KMS-11 (cell line): ENCODE data around the gene CLK3.
A peak's percentile ranks its signal among the peaks of the same experiment; 100 is the strongest.

Experiments used
- H2AFZ ChIP-seq: fragments of 200-600 bp; sonication (generic); 2 replicates; pipeline ENCODE4 v1.6.1; 2016; ENCODE audit warnings: antibody characterized with exemption, mixed run types, low read depth
- H3K27ac ChIP-seq: fragments of 200-600 bp; sonication (generic); 2 replicates; pipeline ENCODE4 v1.6.1; 2016; ENCODE audit warnings: mild to moderate bottlenecking, mixed run types
- H3K27me3 ChIP-seq: fragments of 200-600 bp; sonication (generic); 2 replicates; pipeline ENCODE4 v1.6.1; 2017; ENCODE audit warnings: mild to moderate bottlenecking, low read depth, mixed run types, moderate library complexity; ENCODE audit not compliant: insufficient read depth
- H3K36me3 ChIP-seq: fragments of 200-600 bp; sonication (generic); 2 replicates; pipeline ENCODE4 v1.6.1; 2017; ENCODE audit warnings: mild to moderate bottlenecking, mixed run types; ENCODE audit not compliant: insufficient read depth
- H3K4me1 ChIP-seq: fragments of 200-600 bp; sonication (generic); 2 replicates; pipeline ENCODE4 v1.6.1; 2016; ENCODE audit warnings: mild to moderate bottlenecking, low read depth, mixed run types; ENCODE audit not compliant: poor library complexity, severe bottlenecking
- H3K4me2 ChIP-seq: fragments of 200-600 bp; sonication (generic); 2 replicates; pipeline ENCODE4 v1.7.0; 2016; ENCODE audit warnings: mild to moderate bottlenecking, mixed run types
- H3K4me3 ChIP-seq: fragments of 200-600 bp; sonication (generic); IDR thresholded peaks from 2 replicates; pipeline ENCODE4 v1.6.1; 2017; ENCODE audit warnings: low read depth, low read length, mixed read lengths; ENCODE audit not compliant: insufficient read depth
- H3K79me2 ChIP-seq: fragments of 200-600 bp; sonication (generic); 2 replicates; pipeline ENCODE4 v1.6.1; 2016; ENCODE audit warnings: low read depth, mixed run types; ENCODE audit not compliant: insufficient read depth
- H3K9ac ChIP-seq: fragments of 200-600 bp; sonication (generic); 2 replicates; pipeline ENCODE4 v1.6.1; 2016; ENCODE audit warnings: mild to moderate bottlenecking, mixed run types
- H4K20me1 ChIP-seq: fragments of 200-600 bp; sonication (generic); 2 replicates; pipeline ENCODE4 v1.6.1; 2016; ENCODE audit warnings: mild to moderate bottlenecking, mixed run types; ENCODE audit not compliant: insufficient read depth
- CTCF ChIP-seq: fragments of 200-600 bp; sonication (generic); conservative IDR thresholded peaks from 2 replicates; pipeline ENCODE4 v1.6.1; 2017; ENCODE audit warnings: low read depth, mild to moderate bottlenecking, antibody characterized with exemption, low read length, moderate library complexity, mixed read lengths

Gene CLK3

GRCh38 chr15:74646480-74646879, 30.8 kb downstream of the CLK3 start:
- Histone ChIP-seq H3K9ac (no peak overlapping the region), H3K4me2 (no peak overlapping the region), H3K4me3 (no peak overlapping the region), H2AFZ (no peak overlapping the region), H3K79me2 (0 out of 2 replicates have a peak, but pooled peaks cover 4% of the 10 kb centered on the region), H3K27ac (no peak overlapping the region), H3K27me3 (no peaks in the 10 kb centered on the region), H4K20me1 (no peaks in the 10 kb centered on the region), H3K4me1 (peaks cover 14% of the 10 kb centered on the region), H3K36me3 (no peaks in the 10 kb centered on the region)
- TF ChIP-seq CTCF, result no peak

- Histone ChIP-seq H3K27ac (no peak overlapping the region), H3K79me2 (0 out of 2 replicates have a peak, but pooled peaks cover 4% of the 10 kb centered on the region), H3K4me3 (no peak overlapping the region), H4K20me1 (no peaks in the 10 kb centered on the region), H3K4me1 (peaks cover 15% of the 10 kb centered on the region), H3K9ac (no peak overlapping the region), H2AFZ (no peak overlapping the region), H3K36me3 (no peaks in the 10 kb centered on the region), H3K4me2 (no peak overlapping the region), H3K27me3 (no peaks in the 10 kb centered on the region)
- no peak for TF ChIP-seq CTCF
Measured at GRCh38 chr15:74648051-74648842, 32.6 kb downstream of the CLK3 start.

GRCh38 chr15:74651242-74651741, 35.7 kb downstream of the CLK3 start:
- Histone ChIP-seq H3K27ac (no peak overlapping the region), H3K79me2 (0 out of 2 replicates have a peak, but pooled peaks cover 4% of the 10 kb centered on the region), H3K36me3 (no peaks in the 10 kb centered on the region), H3K4me2 (no peak overlapping the region), H3K4me1 (peaks cover 37% of the 10 kb centered on the region), H3K27me3 (no peaks in the 10 kb centered on the region), H2AFZ (no peak overlapping the region), H4K20me1 (no peaks in the 10 kb centered on the region), H3K4me3 (no peak overlapping the region), H3K9ac (no peak overlapping the region)
- no peak for TF ChIP-seq CTCF

- Histone ChIP-seq H3K27ac (peak overlapping the region; percentile 69), H2AFZ (no peak overlapping the region), H4K20me1 (no peaks in the 10 kb centered on the region), H3K36me3 (no peaks in the 10 kb centered on the region), H3K9ac (no peak overlapping the region), H3K4me3 (no peak overlapping the region), H3K79me2 (0 out of 2 replicates have a peak, but pooled peaks cover 4% of the 10 kb centered on the region), H3K4me2 (peak overlapping the region; percentile 25; the same call in 1 of the 2 replicates), H3K27me3 (no peaks in the 10 kb centered on the region), H3K4me1 (peaks cover 40% of the 10 kb centered on the region)
- TF ChIP-seq CTCF, result no peak
Measured at GRCh38 chr15:74653426-74654102, 37.9 kb downstream of the CLK3 start.
